ENCODE data around the gene ZNF75A. TPM values are rescaled to one million over a fixed set of nuclear protein-coding genes. Genes with fewer than 3 reads are reported as not detected.

Gene ZNF75A
- total RNA-seq (2022; extraction: Qiagen RNA extraction): 9.7 to 11.9 TPM (median 9.9 TPM) in 5 replicates

DNA sequence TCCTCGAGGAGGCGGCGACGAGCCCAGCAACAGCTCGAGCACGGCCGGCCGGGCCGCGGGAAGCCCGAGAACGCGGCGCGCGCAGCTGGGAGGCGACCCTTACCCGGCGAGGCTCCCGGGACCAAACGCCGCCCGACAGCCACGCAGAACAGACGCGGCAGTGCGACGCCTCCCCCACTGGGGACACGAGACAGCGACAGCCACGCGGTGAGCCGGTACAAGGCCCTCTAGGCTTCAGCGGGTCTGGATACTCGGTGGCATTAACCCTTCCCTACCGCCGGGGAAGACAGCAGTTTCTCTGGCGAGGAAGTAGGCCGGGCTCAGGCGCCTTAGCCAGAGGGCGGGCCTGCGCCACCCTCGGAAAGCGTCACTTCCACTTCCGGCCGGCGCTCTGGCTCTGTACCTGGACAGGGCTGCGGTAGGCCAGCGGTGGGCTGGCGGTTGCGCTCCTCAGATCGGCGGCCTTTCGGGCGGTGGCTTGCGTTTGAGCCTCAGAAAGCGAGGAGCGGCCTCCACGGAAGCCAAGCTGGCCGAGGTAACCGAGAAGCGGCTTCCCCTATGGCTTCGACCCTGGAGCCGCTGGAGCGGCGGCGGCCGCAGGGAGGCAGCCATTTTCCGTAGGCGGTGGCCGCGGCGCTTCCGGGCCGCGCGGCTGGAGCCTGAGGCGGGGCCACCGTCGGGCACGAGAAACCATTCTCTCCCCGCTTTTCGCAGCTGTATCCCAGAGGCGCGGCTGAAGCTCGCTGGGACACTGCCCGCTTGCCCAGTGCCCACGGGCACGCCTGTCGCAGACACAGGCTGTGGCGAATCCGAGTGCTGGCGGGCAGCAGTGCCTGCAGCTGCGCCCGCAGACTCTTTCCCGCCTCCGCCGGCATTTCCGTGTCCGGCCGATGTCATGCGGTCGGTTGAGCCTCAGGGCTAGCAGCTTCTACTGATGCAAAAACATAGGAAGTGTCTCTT is at the start of gene ZNF75A, which contains the start of gene TIGD7:
Gene ZNF75A, plus strand, starts transcription at position 389 of the 960 bp plus-strand sequence. CDS start 2,932 bp downstream, outside the sequence.
Gene TIGD7, minus strand, starts transcription at position 322 of the 960 bp plus-strand sequence. CDS start 4,816 bp downstream, outside the sequence.

GRCh38 chr16:3256146-3256865 is 49.0 kb upstream of the ZNF75A start, which contains the start of gene MEFV:
Gene MEFV (minus strand): TSS chr16:3256633. CDS start chr16:3256587, 46 bp downstream.

GRCh38 chr16:3282730-3283542 is 22.4 kb upstream of the ZNF75A start, which contains the start of gene ZNF263:
Gene ZNF263 (plus strand): TSS chr16:3283491. CDS start chr16:3283819, 328 bp downstream.

DNA sequence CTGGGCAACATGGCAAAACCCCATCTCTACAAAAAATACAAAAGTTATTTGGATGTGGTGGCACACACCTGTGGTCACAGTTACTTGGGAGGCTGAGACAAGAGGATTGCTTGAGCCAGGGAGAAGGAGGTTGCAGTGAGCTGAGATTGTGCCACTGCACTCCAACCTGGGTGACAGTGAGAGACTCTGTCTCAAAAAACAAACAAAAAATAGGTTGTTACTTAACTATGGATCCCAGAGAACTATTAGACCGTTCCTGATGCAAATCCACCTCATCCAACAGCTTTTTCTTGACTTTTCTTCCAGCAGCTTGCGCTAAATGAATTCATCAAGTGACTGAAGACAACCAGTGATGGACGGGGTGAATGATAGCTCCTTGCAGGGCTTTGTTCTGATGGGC is 50.3 kb downstream of the ZNF75A start, which contains the start of gene OR2C1:
Gene OR2C1, plus strand, starts transcription at position 301 of the 400 bp plus-strand sequence. Its CDS starts 52 bp downstream, at position 353.

Other genes with a start within 250 kb of the ZNF75A start
- gene IL32, start 239.9 kb upstream of the ZNF75A start, total RNA-seq (2022; extraction: Qiagen RNA extraction): 23.4 to 34.9 TPM (median 28.8 TPM) in 5 replicates
- 0.06 TPM in 1 of 5 replicates, not detected in the others for gene ZSCAN10, start 206.2 kb upstream of the ZNF75A start, total RNA-seq (2022; extraction: Qiagen RNA extraction)
- 11.1 to 15.7 TPM (median 14.3 TPM) in 5 replicates for gene ZNF205, start 192.9 kb upstream of the ZNF75A start, total RNA-seq (2022; extraction: Qiagen RNA extraction)
- 7.1 to 14.3 TPM (median 13.0 TPM) in 5 replicates for gene ZNF213, start 170.5 kb upstream of the ZNF75A start, total RNA-seq (2022; extraction: Qiagen RNA extraction)
- 0.26 to 0.56 TPM (median 0.42 TPM) in 5 replicates for gene OR1F1, start 117.3 kb upstream of the ZNF75A start, total RNA-seq (2022; extraction: Qiagen RNA extraction)
- 7.8 to 9.4 TPM (median 8.4 TPM) in 5 replicates for gene ZNF200, start 70.3 kb upstream of the ZNF75A start, total RNA-seq (2022; extraction: Qiagen RNA extraction)
- 0.03 to 0.07 TPM (median 0.07 TPM) in 3 of 5 replicates, not detected in the others for gene MEFV, start 48.9 kb upstream of the ZNF75A start, total RNA-seq (2022; extraction: Qiagen RNA extraction)
- gene ZNF263, start 22.0 kb upstream of the ZNF75A start, total RNA-seq (2022; extraction: Qiagen RNA extraction): 33.5 to 40.1 TPM (median 37.6 TPM) in 5 replicates
- 0.80 to 2.0 TPM (median 1.4 TPM) in 5 replicates for gene TIGD7, start 67 bp upstream of the ZNF75A start, total RNA-seq (2022; extraction: Qiagen RNA extraction)
- not detected in 5 replicates for gene OR2C1, start 50.4 kb downstream of the ZNF75A start, total RNA-seq (2022; extraction: Qiagen RNA extraction)
- 11.5 to 16.5 TPM (median 15.6 TPM) in 5 replicates for gene ZSCAN32, start 95.5 kb downstream of the ZNF75A start, total RNA-seq (2022; extraction: Qiagen RNA extraction)
- gene ZNF174, start 95.7 kb downstream of the ZNF75A start, total RNA-seq (2022; extraction: Qiagen RNA extraction): 11.8 to 13.7 TPM (median 13.3 TPM) in 5 replicates
- 0.90 to 1.4 TPM (median 1.1 TPM) in 5 replicates for gene ZNF597, start 138.0 kb downstream of the ZNF75A start, total RNA-seq (2022; extraction: Qiagen RNA extraction)
- 40.2 to 59.7 TPM (median 55.5 TPM) in 5 replicates for gene NAA60, start 138.2 kb downstream of the ZNF75A start, total RNA-seq (2022; extraction: Qiagen RNA extraction)
- not detected in 5 replicates for gene C16orf90, start 190.0 kb downstream of the ZNF75A start, total RNA-seq (2022; extraction: Qiagen RNA extraction)
- 19.0 to 24.2 TPM (median 20.4 TPM) in 5 replicates for gene CLUAP1, start 195.5 kb downstream of the ZNF75A start, total RNA-seq (2022; extraction: Qiagen RNA extraction)

All from A549 treated with dexamethasone at 1 μM for 4 hours (cell line).